ENCODE results near the gene CLEC2L.

Gene CLEC2L

GRCh38 chr7:139568346-139568675, 44.8 kb downstream of the CLEC2L start:
- TF ChIP-seq CTCF (IDR thresholded peaks at IDR 0.05; ENCODE audit: low read depth, low read length, missing control alignments) = no peak
- DNase-seq (ENCODE audit: extremely low read depth, low read depth) = no peak
- H3K4me3 ChIP-seq (replicated peaks; ENCODE audit: low read depth, low read length) = no peak overlapping the region

GRCh38 chr7:139568813-139569490, 45.5 kb downstream of the CLEC2L start:
- no peak for TF ChIP-seq CTCF (IDR thresholded peaks at IDR 0.05; ENCODE audit: low read depth, low read length, missing control alignments)
- no peak overlapping the region for H3K4me3 ChIP-seq (replicated peaks; ENCODE audit: low read depth, low read length)
- no peak for DNase-seq (ENCODE audit: extremely low read depth, low read depth)

- no peak for TF ChIP-seq CTCF (IDR thresholded peaks at IDR 0.05; ENCODE audit: low read depth, low read length, missing control alignments)
Measured at GRCh38 chr7:139570119-139570518, 46.6 kb downstream of the CLEC2L start.

GRCh38 chr7:139570626-139571025, 47.1 kb downstream of the CLEC2L start:
- no peak overlapping the region for H3K4me3 ChIP-seq (replicated peaks; ENCODE audit: low read depth, low read length)
- no peak for DNase-seq (ENCODE audit: extremely low read depth, low read depth)
- TF ChIP-seq CTCF (IDR thresholded peaks at IDR 0.05; ENCODE audit: low read depth, low read length, missing control alignments) = no peak

More at GRCh38 chr7:139570119-139570518, 46.6 kb downstream of the CLEC2L start:
- DNase-seq (ENCODE audit: extremely low read depth, low read depth) = no peak
- H3K4me3 ChIP-seq (replicated peaks; ENCODE audit: low read depth, low read length) = no peak overlapping the region

- DNase-seq (ENCODE audit: extremely low read depth, low read depth) = no peak
- no peak overlapping the region for H3K4me3 ChIP-seq (replicated peaks; ENCODE audit: low read depth, low read length)
- no peak for TF ChIP-seq CTCF (IDR thresholded peaks at IDR 0.05; ENCODE audit: low read depth, low read length, missing control alignments)
Measured at GRCh38 chr7:139571190-139571589, 47.7 kb downstream of the CLEC2L start.

GRCh38 chr7:139571651-139572050, 48.2 kb downstream of the CLEC2L start:
- H3K4me3 ChIP-seq (replicated peaks; ENCODE audit: low read depth, low read length) = no peak overlapping the region
- no peak for TF ChIP-seq CTCF (IDR thresholded peaks at IDR 0.05; ENCODE audit: low read depth, low read length, missing control alignments)
- no peak for DNase-seq (ENCODE audit: extremely low read depth, low read depth)

- no peak for DNase-seq (ENCODE audit: extremely low read depth, low read depth)
- no peak overlapping the region for H3K4me3 ChIP-seq (replicated peaks; ENCODE audit: low read depth, low read length)
- no peak for TF ChIP-seq CTCF (IDR thresholded peaks at IDR 0.05; ENCODE audit: low read depth, low read length, missing control alignments)
Measured at GRCh38 chr7:139572071-139572470, 48.6 kb downstream of the CLEC2L start.

All from HFF-Myc (cell line).